GM19397 (cell line): ENCODE data around the gene PRR7.

Experiments used
- ATAC-seq: cut with Tn5 transposase; IDR thresholded peaks from one replicate; pipeline ENCODE4 v1.9.1; 2021; ENCODE audit warnings: mild to moderate bottlenecking, moderate library complexity; ENCODE audit not compliant: unreplicated experiment

Gene PRR7

DNA sequence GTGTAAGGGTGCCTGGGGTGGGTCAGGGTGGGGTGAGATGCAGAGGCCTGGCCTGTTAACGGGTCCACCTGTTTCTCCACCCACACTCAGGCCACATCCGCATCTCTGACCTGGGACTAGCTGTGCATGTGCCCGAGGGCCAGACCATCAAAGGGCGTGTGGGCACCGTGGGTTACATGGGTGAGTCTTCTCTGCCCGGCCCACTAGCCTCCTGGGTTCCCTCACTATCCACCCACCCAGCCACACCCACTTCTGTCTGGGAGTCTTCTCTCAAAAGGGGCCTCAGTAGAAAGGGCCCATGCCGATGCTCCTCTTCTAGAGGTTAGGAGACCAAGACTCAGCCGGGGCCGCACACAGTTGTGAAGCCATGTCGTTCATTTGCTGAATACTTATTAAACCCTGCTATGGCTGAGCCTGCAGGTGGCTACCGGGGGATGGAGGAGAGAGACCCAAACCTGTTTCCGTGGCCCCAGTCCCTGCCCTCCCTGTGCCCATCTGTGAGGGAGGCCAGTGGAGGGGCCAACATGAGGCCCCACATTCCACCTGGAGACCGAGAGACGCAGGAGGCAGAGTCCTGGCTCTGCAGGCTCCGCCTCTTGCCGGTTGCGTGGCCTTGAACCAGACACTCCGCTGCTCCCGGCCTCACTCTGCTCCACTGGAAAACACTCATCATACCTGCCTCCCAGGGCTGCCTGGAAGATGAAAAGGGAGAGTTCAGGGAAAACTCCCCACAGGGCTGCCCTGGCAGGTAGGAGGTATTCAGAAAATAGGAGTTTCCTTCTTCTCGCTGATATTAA, 11.5 kb upstream of the PRR7 start:
- ATAC-seq, result no peak

DNA sequence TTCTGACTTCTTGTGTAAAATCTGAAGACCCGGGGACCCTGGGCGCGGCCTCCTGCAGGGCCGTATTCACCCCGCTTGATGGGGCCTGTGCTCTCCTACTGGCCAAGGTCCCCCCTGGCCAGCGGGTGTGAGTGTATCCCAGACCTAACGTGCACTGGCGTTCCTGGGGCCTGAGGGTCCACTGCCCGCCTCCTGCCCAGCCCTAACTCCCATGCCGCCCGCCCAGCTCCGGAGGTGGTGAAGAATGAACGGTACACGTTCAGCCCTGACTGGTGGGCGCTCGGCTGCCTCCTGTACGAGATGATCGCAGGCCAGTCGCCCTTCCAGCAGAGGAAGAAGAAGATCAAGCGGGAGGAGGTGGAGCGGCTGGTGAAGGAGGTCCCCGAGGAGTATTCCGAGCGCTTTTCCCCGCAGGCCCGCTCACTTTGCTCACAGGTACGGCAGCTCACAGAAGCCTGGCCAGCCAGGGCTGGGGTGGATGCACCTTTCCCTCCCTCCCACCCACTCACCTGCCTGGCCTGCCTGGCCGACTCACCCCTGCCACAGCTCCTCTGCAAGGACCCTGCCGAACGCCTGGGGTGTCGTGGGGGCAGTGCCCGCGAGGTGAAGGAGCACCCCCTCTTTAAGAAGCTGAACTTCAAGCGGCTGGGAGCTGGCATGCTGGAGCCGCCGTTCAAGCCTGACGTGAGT, 10.6 kb upstream of the PRR7 start:
- no peak for ATAC-seq

DNA sequence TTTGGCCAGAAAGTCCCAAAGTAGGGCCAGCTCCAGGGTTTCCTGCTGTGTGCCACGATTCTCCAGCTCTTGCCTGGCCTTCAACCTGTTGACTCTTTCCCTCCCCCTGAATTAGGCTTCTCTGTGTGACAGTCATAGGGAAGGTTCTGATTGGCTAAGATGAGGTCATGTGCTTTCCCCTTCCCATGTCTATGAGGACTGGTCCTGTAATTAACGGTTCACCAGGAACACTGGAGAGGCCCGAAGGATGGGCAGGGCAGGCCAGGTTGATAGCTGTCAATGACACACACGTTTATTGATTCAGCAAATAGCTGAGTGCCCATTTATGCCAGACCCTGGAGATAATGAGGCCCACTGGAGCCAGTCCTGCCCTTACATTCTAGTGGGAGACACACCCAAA, 9.0 kb upstream of the PRR7 start:
- ATAC-seq, result no peak

DNA sequence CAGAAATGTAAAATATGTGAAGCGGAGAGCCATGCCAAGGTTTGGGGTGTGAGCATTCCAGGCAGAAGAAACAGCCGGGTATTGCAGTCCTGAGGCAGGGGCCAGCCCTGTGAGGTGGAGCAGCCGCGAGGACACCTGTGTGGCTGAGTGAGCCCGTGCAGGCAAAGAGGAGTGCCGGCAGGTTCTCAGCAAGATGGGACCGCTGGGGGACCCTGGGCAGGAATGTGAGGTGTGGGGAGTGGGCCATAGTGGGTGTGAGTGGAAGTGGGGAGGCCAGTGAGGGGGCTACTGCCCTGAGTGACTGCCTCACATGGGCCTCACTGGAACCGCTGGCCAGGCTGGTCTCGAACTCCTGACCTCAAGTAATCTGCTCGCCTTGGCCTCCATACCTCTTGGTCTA, 8.1 kb upstream of the PRR7 start:
- ATAC-seq, result no peak

DNA sequence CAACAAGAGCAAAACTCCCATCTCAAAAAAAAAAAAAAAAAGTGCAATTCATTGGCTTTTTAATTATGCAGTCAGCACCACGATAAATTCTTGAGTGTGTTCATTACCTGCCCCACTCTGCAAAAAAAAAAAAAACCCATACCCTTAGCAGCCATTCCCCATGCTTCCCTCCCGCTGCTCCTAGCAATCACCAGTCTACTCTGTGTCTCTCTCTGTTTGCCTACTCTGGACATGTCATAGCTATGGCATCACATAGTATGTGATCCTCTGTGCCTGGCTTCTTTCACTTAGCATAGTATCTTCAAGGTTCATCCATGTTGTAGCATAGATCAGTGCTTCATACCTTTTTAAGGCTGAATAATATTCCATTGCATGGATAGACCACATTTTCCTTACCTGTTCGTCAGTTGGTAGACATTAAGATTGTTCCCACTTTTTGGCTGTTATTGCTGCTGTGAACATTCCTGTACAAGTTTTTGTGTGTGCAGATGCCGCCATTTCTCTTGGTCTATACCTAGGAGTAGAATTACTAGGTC, 7.0 kb upstream of the PRR7 start:
- ATAC-seq, result no peak

DNA sequence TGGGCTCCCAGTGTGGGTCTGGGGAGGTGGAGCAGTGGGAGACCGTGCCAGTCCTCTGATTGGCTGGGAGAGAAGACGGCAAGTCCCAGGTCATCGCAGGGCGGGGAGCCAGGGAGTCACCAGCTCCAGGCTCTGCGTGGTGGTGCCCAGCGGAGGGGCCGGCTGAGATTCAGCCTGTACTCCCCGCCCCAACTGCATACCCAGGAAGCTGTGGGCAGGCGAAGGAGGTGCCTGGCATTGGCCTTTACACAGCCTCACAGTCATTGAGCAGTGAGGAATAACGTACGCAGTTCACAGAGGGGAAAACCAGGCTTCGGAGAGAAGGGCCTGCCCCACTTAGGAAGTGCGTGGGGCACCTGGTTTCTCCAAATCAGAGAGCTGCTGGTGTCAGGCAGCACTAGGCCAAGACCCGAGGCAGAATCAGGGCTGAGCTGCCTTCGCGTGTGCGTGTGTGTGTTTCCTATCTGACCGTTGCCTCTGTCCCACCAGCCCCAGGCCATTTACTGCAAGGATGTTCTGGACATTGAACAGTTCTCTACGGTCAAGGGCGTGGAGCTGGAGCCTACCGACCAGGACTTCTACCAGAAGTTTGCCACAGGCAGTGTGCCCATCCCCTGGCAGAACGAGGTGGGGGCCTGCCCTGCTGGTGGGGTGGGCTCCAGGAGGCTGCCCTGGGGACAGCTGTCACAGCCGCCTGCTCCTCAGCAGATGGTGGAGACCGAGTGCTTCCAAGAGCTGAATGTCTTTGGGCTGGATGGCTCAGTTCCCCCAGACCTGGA, 6.2 kb upstream of the PRR7 start:
- no peak for ATAC-seq

DNA sequence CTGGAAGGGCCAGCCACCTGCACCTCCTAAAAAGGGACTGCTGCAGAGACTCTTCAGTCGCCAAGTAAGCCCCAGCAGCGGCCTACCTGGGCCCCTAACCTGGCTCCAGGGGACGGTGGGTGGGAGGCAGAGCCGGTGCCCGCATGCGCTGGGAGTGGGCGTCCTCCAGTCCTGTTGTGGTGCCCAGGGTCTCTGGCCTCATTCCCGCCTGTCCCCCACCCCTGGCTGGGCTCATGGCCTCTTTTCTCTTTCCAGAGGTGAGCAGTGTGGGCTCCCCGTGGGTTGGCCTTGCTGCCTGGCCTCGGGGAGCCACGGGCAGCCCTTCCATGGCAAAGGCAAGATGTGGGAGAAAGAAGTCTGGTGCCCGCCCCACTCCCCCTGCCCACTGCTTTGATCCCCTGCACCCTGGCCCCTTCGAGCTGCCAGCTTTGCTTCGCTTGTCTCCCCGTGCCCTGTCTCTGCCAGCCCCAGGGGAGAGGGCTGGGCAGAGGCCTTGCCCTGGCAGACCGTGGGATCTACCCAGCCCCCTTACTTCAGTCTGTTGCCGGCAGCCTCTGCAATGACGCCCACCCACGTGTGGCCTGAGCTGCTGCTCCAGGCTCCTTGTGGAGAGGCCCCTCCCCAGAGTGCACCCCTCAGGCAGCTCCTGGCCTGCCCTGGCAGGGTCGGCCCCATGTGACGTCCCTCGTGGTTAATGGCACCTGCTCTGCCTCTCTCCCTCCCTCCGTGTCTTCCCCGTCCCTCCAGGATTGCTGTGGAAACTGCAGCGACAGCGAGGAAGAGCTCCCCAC, 5.4 kb upstream of the PRR7 start:
- no peak for ATAC-seq

DNA sequence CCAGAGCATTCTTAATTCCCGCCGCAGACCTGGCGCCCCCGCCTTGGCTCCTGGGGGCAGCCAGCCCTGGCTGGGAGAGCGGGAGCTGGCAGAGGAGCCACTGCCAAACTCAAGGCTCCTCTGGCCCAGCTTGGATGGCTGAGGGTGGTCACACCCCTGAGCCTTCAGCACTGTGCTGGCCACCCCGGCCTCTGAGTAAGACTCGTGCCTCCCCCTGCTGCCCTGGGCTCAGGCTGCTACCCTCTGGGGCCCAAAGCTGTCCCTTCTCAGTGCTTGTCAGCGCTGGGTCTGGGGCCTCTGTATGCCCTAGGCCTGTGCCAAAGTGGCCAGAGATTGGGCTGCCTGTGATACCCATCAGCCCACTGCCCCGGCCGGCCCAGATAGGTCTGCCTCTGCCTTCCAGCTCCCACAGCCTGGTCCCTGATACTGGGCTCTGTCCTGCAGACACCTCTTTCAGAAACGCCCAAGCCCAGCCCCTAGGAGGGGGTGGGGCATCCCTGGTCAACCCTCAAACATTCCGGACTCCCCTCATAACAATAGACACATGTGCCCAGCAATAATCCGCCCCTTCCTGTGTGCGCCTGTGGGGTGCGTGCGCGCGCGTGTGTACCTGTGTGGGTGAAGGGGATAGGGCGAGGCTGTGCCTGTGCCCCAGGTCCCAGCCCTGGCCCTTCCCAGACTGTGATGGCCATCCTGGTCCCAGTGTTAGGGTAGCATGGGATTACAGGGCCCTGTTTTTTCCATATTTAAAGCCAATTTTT, 4.4 kb upstream of the PRR7 start:
- no peak for ATAC-seq

DNA sequence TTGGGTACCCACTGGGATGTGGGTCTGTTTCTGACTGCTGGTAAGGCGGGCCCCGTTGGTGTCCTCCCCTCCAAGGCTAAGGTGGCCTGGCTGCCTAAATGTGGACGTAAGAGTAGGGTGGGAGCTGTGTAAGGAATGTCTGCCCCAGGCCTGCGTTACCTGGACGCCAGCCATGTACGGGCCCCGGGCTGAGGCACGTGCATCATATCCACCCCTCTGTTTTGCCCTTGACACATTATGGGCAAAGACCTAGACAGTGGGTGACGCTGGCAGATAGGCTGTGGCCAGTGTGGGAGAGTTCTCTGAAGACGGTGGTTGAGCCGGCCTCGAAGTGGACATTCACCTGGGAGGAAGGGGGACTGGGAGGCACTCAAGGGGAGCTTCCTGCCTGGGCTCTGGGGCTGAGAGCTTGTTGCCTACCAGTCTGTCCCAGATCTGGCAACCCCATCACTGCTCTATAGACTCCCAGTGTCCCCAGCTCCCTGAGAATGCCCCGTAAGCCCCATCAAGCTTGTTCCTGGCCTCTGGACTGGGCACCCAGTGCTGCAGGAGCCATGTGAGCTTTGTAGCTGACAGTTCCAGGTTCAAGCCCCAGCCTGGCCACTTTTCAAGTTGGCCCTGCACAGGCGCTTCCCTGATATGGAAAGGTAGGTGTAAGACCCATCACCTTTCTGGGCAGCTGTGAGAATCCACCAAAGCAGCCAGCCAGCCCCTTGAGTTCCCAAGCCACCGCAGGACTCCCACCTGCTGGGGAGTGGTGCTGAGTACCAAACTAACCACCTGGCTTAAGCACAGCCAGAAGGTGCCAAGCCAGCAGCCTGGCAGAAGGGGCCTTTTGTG, 3.2 kb upstream of the PRR7 start:
- no peak for ATAC-seq

DNA sequence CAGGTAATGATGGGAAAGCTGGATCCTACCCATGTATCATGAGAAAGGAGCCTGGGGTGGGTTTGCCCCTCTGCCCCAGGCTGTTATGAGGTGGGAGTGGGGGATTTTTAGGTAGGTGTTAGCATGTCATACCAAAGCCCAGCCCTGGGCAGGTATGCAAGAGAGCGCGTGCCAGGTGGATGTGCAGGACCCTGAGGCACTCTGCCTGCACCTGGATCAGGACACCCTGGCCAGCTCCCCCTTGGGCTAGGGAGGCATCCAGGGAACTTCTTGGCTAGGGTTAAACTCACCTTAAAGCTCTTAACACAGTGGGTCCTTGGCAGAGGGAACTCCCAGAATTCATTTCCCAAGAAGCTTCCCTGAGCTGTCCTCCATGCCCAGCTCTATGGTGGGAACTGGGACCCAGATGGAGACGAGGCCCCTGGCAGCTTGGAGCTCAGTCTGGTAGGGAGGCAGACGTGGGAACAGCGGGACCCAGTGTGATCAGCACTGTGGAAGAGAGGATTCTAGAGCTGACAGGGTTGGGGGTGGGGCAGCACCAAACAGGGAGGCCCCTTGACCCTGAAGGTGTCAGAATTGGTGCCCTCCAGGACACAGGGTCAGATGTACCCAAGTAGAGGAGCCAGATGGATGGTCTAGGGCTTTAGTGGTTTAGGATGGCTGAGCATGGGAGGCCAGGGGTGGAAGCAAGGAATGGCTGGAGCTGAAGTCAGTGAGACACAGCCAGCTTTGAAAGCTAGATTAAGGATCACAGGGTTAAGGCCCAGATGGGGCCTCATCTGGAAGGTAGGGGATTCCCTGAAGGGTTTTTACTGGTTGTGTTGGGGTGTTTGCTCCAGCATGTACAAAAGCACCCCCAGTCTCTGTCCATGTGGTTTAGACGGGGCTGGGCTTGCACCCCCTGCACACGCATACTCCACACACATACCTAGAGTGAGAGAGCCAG, 2.2 kb upstream of the PRR7 start:
- ATAC-seq, result no peak

DNA sequence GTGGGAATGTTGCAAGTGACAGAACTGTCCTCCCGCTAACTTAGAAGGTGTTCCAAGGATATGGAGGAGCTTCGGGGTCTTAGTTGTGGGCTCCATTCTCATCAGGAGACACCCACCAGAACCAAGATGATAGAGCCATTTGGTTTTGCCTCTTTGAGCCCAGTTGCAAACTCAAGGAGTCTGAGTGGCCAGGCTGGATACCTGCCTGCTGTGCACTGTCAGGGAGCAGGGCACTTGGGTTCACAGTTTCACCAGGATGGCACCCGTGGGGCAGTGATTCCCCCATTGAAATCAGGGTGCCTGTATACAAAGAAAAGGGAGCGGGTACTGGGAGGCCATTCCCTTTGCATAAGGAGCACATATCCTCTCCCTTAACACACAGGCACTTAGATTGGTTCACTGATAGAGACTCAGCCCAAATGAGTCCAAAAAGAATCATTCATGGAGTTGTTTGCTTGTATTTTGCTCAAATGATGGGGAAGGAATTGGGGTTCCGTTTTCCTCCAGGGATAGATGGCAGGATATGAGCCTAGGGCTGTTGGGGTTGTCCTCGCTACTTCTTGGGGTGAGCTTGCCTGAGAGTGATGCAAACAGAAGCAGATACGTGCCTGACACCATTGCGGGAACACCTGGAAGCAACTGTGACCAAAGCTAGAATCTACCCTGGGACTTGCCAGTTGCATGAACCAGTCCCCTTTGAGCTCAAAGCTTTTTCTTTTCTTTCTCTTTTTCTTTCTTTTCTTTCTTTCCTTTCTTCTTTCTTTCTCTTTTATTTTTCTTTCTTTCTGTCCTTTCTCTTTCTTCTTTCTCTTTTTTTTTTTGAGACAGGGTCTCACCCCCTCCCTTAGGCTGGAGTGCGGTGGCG, 1.3 kb upstream of the PRR7 start:
- no peak for ATAC-seq

DNA sequence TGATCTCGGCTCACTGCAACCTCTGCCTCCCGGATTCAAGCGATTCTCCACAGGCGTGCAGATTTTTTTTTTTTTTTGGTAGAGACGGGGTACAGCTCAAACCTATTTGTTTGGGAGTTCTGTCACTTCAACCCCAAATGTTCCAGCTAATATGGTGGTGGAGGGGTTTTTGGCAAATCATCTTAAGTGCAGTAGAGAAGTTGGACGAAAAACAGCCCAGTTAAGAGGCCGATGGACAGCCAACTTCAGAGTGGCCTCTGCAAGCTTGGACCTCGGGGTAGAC, 756 bp upstream of the PRR7 start:
- ATAC-seq, result no peak

DNA sequence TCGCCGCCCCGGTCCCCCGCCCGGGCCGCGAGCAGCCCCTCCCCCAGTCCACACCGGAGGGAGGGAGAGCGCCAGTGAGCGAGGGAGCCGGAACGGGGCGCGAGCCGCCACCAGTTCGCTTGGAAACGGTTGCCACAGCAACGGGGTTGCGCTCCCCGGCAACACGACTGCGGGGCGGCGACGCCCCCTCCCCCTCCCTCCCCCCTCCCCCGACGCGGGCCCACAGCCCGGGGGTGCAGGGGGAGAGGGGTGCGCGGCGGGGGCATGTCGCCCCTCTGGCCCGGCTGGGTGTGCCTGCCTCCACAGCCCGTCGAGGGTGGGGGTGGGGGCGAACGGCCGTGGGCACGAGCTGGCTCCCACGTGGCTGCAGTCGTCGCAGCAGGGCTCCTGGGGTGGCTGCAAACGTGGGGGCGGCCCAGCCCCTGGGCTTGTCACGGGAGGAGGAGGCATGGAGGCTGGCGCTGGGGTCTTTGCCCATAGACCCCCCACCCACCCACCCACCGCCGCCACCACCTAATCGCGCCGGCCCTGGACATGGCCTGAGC, 524 bp downstream of the PRR7 start:
- ATAC-seq, result peak; percentile 31

DNA sequence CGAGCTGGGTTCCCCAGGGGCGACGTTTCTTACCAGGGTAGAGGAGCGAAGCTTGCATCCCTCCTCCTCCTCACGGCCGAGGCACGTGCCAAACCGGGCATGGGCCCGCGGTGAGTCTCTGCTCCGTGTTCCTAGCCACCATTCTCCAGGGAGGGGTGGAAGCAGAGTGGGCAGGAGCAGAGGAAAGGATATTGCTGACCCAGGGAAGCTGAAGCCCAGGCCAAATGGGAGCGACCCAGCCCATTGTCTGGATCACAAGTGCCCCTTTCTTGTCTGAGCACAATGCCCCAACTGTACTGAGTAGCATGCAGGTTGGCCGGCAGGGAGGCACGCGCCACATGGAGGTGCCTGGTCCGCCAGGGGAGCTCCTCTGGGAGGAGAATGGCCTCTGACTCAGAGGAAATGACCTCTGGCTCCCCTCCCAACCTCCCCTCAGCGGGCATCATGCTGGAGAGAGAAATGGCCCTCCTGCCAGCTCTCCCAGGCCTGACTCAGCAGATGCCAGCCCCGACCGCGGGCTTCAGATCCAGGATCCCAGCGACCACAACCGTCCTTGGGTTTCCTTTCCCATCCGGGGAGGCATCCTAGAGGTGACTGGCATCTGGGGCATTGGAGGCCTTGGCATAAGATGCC, 1.1 kb downstream of the PRR7 start:
- no peak for ATAC-seq

DNA sequence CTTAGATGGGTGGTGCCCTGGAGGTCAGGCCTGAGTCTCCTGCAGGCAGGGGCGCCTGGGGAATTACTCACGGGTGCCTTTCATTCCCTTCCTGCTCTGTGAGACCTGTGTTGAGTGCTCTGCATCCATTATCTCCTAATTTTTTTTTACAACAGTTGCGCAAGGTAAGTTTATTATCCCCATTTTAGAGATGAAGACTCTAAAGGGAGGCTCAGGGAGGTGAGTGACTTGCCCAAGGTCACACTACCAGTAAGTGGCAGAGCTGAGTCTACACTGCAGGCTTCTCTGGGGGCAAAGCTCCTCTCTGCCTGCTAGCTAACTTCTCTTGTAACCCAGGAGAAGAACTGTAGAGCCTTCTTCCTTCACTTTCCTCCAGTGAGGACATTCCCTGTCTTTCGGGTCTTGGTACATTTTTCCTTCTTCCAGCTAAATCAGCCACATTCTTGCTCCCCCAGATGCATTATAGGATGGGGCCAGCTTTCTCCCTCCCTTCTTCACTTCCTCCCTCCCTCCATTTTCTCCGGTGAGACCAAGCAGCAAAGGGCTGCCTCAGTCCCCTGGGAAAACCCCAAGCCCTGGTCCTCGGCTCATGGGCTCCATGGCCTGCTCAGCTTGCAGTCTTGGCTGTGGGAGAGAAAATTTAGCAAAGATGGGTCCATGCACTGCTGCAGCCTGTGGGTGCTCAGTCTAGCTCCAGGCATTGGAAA, 1.8 kb downstream of the PRR7 start:
- no peak for ATAC-seq
